Stimulated activated naive B cell treated with anti-CD40 and anti-IgM and Interleukin-4, amounts not matched to agents 10 μg/mL and 1 μg/mL and 100 μg/mL, for 72 hours (primary cell): ENCODE results near the gene FKBP15.
A peak's percentile ranks its signal among the peaks of the same experiment; 100 is the strongest.
"Not testable (repeated sequence)": the region's sequence is repeated elsewhere in the genome, so short reads cannot be mapped to it uniquely, and the experiment has no call there.

ENCODE experiments used
- ATAC-seq, 2 donors: fragments of 150-1000 bp; cut with Tn5 transposase; replicated peaks; 2 replicates each; pipeline ENCODE4 v1.10.0; 2021; ENCODE audit warnings: moderate library complexity in 1 of 2
- DNase-seq: peaks from one replicate; pipeline ENCODE4 v3.0.0; 2021
- H3K27ac Mint-ChIP-seq: one replicate; pipeline ENCODE4 v1.8.0; 2022; ENCODE audit warnings: mild to moderate bottlenecking, mixed read lengths
- H3K27me3 Mint-ChIP-seq, 2 donors: one replicate each; pipeline ENCODE4 v1.8.0; 2022; ENCODE audit warnings: mixed read lengths in 2 of 2
- H3K36me3 Mint-ChIP-seq, 2 donors: one replicate each; pipeline ENCODE4 v1.8.0; 2022; ENCODE audit warnings: mixed read lengths in 2 of 2, mild to moderate bottlenecking in 1 of 2
- H3K4me1 Mint-ChIP-seq, 2 donors: one replicate each; pipeline ENCODE4 v1.8.0; 2022; ENCODE audit warnings: mixed read lengths in 2 of 2, mild to moderate bottlenecking in 1 of 2
- H3K4me3 Mint-ChIP-seq, 2 donors: one replicate each; pipeline ENCODE4 v1.8.0; 2022; ENCODE audit warnings: mild to moderate bottlenecking in 2 of 2, mixed read lengths in 2 of 2, moderate library complexity in 1 of 2
- H3K9me3 Mint-ChIP-seq, 2 donors: one replicate each; pipeline ENCODE4 v1.8.0; 2022; ENCODE audit warnings: mixed read lengths in 2 of 2, mild to moderate bottlenecking in 1 of 2

FKBP15 gene

DNA sequence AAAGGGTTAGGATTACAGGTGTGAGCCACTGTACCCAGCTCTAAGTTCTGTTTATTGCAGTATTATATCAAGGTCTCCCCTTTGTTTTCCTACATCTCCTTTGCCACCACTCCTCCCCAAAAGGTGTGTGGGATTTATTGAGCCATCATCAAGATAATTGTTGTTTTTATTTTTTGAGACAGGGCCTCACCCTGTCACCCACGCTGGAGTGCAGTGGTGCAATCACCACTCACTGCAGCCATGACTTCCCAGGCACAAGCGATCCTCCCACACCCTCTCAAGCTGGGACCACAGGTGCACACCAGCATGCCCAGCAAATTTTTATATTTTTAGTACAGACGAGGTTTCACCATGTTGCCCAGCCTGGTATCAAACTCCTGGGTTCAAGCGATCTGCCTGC is 24.8 kb upstream of the FKBP15 start:
- ATAC-seq (no peak), DNase-seq (no peak)
- Mint-ChIP-seq H3K4me3 (no peak overlapping the region), H3K36me3 (peaks cover 4 to 6% of the 10 kb centered on the region in 2 donors), H3K9me3 (no peaks in the 10 kb centered on the region), H3K4me1 (peaks cover 7 to 21% of the 10 kb centered on the region in 2 donors), H3K27ac (peak overlapping the region; percentile 42), H3K27me3 (no peaks in the 10 kb centered on the region)

DNA sequence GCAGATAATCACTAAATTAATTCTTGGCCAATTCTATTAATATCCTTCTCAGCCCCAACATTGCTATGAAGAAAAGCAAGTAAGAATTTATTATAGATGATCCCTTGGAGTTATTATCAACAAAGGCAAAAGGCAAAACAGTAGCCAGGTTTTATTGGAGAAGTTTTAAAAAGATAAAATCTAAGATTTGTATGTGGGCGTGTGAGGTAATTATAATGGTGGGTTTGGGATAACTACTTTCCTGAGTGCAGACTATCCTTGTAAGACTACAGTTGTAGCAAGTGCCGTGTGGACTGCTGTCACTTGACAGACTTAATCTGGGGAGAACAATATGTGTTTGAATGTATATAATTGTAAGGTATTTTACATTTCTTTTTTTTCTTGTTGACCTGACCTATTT is 23.5 kb upstream of the FKBP15 start:
- H3K9me3 Mint-ChIP-seq, result no peaks in the 10 kb centered on the region
- no peaks in the 10 kb centered on the region for H3K27me3 Mint-ChIP-seq
- H3K4me1 Mint-ChIP-seq, result peaks cover 7 to 25% of the 10 kb centered on the region in 2 donors
- ATAC-seq (no peak), DNase-seq (no peak)
- H3K36me3 Mint-ChIP-seq, result peaks cover 8 to 10% of the 10 kb centered on the region in 2 donors
- H3K4me3 Mint-ChIP-seq, result no peak overlapping the region
- H3K27ac Mint-ChIP-seq, result no peak overlapping the region

DNA sequence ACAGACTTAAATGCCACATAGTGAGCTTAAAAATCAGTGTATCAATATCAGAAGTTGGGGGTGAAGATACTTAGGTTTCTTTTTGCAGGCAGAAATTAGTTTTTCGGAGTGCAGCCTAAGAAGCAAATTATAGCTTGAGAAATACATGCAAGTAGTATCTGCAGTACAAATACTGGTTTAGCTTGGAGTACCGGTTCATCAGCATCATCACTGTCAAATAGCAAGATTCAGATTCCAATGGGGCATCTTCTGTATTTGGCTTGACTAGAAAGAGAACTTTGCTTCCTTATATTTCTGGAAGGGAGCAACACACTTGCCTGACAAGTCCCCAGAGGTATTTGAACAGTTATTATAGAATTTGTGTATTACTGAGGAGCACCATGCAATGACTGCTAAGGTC is 20.1 kb upstream of the FKBP15 start:
- Mint-ChIP-seq H3K36me3 (peaks cover 3 to 4% of the 10 kb centered on the region in 2 donors), H3K27ac (no peak overlapping the region), H3K4me3 (no peak overlapping the region), H3K9me3 (no peaks in the 10 kb centered on the region), H3K4me1 (peaks cover 5 to 20% of the 10 kb centered on the region in 2 donors), H3K27me3 (no peaks in the 10 kb centered on the region)
- ATAC-seq, result no peak
- DNase-seq, result no peak

DNA sequence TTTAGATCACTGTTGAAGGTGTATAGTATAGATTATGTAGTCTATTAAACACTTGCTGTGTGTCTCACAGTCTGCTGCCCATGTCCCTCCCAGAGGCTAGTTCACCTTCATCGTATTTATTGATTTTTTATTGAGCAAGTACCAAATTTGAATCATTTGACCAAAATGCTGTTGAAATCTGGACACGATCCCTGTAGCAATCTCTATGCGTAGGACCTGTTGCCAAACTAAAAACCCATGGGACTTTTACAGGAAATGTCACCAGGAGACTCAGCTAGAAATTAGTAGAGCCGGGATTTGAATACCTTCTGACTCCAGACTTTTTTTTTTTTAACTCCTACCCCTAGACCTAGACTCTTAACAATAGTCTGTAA is 17.8 kb upstream of the FKBP15 start:
- Mint-ChIP-seq H3K36me3 (peaks cover 10 to 11% of the 10 kb centered on the region in 2 donors), H3K27ac (no peak overlapping the region), H3K4me3 (no peak overlapping the region), H3K9me3 (no peaks in the 10 kb centered on the region), H3K4me1 (peaks cover 8 to 26% of the 10 kb centered on the region in 2 donors), H3K27me3 (no peaks in the 10 kb centered on the region)
- no peak for ATAC-seq
- DNase-seq, result no peak

DNA sequence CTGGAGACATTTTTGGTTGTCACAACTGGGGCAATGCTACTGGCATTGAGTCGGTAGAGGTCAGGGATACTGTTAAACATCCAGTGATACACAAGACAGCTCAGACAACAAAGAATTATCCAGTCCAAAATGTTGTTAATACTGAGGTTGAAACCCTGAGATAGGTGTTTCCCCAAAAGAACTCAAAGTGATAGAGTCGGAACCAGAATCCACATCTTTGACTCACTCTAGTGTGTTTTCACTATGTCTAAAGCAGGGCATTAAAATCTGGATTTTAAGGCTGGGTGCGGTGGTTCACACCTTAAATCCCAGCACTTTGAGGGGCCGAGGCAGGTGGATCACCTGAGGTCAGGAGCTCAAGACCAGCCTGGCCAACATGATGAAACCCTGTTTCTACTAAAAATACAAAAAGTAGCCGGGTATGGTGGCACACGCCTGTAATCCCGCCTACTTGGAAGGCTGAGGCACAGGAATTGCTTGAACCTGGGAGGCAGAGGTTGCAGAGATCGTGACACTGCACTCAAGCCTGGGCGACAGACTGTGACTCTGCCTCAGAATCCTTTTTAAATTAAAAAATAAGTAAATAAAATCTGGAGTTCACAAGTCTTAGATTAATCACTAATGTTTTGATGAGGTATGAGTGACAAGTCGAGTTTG is 17.3 kb upstream of the FKBP15 start:
- Mint-ChIP-seq H3K9me3 (no peaks in the 10 kb centered on the region), H3K4me3 (no peak overlapping the region)
- no peak for ATAC-seq

DNA sequence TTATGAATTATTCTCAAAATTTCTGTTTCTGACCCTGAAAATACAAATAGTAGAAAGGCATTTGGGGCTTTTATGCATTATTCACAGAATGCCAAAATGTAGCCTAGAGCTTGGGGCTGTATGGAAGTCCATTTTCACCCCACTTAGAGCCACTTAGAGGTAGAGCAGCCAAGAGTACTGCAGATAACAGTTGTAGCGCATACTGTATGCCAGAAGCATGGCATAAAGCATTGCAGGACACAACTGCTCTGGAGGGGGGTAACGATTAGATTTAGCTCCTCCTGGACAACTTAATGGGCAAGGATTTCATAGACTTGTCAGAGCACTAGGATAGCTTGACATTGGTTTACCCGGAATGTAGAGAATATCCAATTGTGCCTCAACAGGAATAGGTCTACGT is 15.9 kb upstream of the FKBP15 start:
- Mint-ChIP-seq H3K27ac (no peak overlapping the region), H3K4me3 (no peak overlapping the region), H3K9me3 (no peaks in the 10 kb centered on the region), H3K27me3 (no peaks in the 10 kb centered on the region), H3K4me1 (peaks cover 10 to 29% of the 10 kb centered on the region in 2 donors), H3K36me3 (peaks cover 10 to 11% of the 10 kb centered on the region in 2 donors)
- DNase-seq, result no peak
- ATAC-seq, result no peak

More for the DNA sequence above, 17.3 kb upstream of the FKBP15 start:
- Mint-ChIP-seq H3K27ac (no peak overlapping the region), H3K36me3 (peaks cover 10 to 11% of the 10 kb centered on the region in 2 donors), H3K4me1 (peaks cover 8 to 28% of the 10 kb centered on the region in 2 donors), H3K27me3 (no peaks in the 10 kb centered on the region)
- DNase-seq, result no peak

DNA sequence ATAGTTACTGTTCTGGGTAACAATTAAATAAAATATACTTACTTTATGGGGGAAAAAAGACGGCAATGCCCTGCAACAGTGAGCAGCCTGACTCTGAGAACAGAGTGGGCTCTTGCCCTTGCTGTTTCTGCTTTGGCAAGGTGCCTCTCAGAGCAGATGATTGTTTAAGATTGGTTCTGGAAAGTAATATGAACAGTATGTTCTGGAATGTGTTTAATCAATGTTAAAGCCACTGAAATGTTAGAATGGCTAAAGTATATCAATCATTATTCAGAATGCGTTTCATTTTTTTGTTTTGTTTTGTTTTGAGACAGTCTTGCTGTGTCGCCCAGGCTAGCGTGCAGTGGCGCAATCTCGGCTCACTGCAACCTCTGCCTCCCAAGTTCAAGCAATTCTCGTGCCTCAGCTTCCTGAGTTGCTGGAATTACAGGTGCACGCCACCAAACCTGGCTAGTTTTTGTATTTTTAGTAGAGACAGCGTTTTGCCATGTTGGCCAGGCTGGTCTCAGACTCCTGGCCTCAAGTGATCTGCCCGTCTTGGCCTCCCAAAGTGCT is 14.7 kb upstream of the FKBP15 start:
- not testable (repeated sequence) for DNase-seq, ATAC-seq, H3K27me3 Mint-ChIP-seq, H3K4me3 Mint-ChIP-seq, H3K9me3 Mint-ChIP-seq, H3K27ac Mint-ChIP-seq
- peaks cover 10 to 28% of the 10 kb centered on the region in 2 donors for H3K4me1 Mint-ChIP-seq
- H3K36me3 Mint-ChIP-seq, result peaks cover 14 to 18% of the 10 kb centered on the region in 2 donors

DNA sequence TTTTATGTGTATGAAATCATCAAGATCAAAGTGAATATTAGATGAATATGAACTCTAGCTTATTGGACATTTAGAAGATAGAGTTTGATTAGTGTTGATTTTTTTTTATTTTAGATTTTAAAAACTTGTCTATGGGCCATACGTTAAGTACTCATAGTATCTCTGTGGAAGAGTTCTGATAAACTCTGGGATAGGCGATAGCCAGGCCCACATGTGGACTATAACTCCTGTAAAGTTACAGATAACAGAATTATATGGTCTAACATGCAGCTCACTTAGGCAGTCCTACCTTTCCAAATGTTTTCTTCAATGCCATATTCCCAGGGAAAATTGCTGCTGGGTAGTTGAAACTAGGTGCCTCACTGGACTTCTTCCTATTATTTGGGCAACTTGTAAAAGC is 10.6 kb upstream of the FKBP15 start:
- H3K9me3 Mint-ChIP-seq, result no peaks in the 10 kb centered on the region
- no peak for ATAC-seq
- no peak for DNase-seq
- no peaks in the 10 kb centered on the region for H3K27me3 Mint-ChIP-seq
- H3K36me3 Mint-ChIP-seq, result peaks cover 13 to 19% of the 10 kb centered on the region in 2 donors
- peaks cover 10 to 27% of the 10 kb centered on the region in 2 donors for H3K4me1 Mint-ChIP-seq
- no peak overlapping the region for H3K27ac Mint-ChIP-seq
- H3K4me3 Mint-ChIP-seq, result no peak overlapping the region

DNA sequence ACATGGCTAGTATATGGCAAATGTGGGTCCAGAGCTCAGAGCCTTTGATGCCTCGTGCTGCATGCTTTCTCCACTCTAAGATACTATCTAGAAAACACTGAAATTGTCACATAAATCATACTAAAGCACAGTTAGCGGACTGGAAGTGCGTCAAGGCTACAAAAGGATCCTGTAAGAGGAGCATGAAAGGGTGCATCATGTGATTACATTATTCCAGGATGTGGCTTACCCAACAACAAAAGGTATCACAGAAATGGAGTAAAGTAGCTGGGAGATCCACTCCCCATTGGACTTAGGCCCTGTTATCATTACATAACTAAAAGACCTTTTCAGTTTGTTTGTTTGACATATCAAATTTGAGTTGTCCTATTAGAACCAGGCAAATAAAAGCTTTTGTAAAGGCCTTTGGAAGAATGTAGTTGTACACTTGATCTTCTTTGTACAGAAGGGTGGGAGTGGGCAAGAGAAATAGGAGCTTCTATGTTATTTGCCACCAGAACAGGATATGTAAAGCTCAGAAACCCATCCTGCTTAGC is 7.1 kb upstream of the FKBP15 start:
- H3K9me3 Mint-ChIP-seq, result no peaks in the 10 kb centered on the region
- ATAC-seq (no peak), DNase-seq (no peak)
- H3K36me3 Mint-ChIP-seq, result peaks cover 14 to 18% of the 10 kb centered on the region in 2 donors
- no peak overlapping the region for H3K4me3 Mint-ChIP-seq
- H3K4me1 Mint-ChIP-seq, result peaks cover 6 to 22% of the 10 kb centered on the region in 2 donors
- no peak overlapping the region for H3K27ac Mint-ChIP-seq
- no peaks in the 10 kb centered on the region for H3K27me3 Mint-ChIP-seq

DNA sequence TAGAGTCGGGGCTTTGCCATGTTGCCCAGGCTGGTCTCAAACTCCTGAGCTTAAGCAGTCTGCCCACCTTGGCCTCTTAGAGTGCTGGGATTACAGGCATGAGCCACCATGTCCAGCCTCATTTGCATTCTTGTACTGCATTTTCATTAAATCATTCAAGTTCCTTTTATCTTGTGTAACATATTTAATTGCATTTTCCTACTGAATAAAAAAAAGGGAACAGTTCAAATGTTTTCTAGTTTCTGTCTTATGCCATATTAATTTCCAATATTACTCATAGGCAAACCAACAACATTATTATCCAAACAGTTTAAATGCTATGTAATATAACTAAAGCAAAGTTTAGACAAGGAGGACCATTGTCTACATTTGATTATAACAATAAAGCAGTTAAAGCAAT is 6.4 kb upstream of the FKBP15 start:
- ATAC-seq, result no peak
- Mint-ChIP-seq H3K9me3 (no peaks in the 10 kb centered on the region), H3K4me1 (peaks cover 4 to 22% of the 10 kb centered on the region in 2 donors), H3K36me3 (peaks cover 14 to 18% of the 10 kb centered on the region in 2 donors), H3K27me3 (no peaks in the 10 kb centered on the region), H3K27ac (no peak overlapping the region), H3K4me3 (no peak overlapping the region)
- no peak for DNase-seq

DNA sequence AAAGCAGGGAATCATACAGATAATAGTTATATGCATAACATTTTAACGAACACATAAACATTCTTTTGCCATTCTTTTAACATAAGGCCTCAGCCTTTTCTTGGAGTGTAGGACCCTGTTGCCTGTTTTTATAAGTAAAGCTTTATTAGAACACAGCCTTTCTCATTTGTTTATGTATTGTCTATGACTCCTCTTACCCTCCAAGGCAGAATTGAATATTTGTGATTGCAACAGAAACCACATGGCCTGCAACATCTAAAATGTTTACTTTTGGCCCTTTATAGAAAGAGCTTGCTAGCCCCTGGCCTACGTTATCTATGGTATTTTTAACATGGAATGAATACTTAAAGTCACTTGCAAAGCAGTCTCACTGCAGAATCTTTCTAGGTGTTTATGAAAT is 2.9 kb upstream of the FKBP15 start:
- peaks cover 9 to 10% of the 10 kb centered on the region in 2 donors for H3K36me3 Mint-ChIP-seq
- DNase-seq (no peak), ATAC-seq (no peak)
- H3K4me1 Mint-ChIP-seq, result peaks cover 14 to 36% of the 10 kb centered on the region in 2 donors
- no peaks in the 10 kb centered on the region for H3K27me3 Mint-ChIP-seq
- H3K27ac Mint-ChIP-seq, result no peak overlapping the region
- no peaks in the 10 kb centered on the region for H3K9me3 Mint-ChIP-seq
- no peak overlapping the region for H3K4me3 Mint-ChIP-seq

DNA sequence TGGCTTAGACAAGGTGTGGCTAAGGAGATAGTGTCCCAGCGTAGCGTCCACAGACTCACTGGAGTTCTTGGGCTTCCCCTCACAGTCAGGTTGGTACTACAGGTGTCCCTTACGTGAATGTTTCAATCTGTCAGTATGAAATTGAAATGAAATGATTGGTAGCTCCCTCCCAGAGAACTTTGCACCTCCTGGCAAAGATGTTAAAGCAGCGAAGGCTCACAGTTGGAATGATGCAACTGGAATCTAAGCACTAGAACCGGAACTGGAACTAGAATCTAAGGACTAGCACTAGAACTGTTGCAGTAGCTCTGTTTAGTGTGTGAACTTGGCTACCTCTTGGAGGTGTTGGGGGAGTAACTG is 1.4 kb upstream of the FKBP15 start:
- H3K27ac Mint-ChIP-seq, result no peak overlapping the region
- H3K4me1 Mint-ChIP-seq, result peaks cover 14 to 43% of the 10 kb centered on the region in 2 donors
- H3K27me3 Mint-ChIP-seq, result no peaks in the 10 kb centered on the region
- peak overlapping the region; percentile 96 to 97 for H3K4me3 Mint-ChIP-seq
- no peak for ATAC-seq
- H3K36me3 Mint-ChIP-seq, result peaks cover 7% of the 10 kb centered on the region in 2 donors
- no peak for DNase-seq
- H3K9me3 Mint-ChIP-seq, result no peaks in the 10 kb centered on the region

DNA sequence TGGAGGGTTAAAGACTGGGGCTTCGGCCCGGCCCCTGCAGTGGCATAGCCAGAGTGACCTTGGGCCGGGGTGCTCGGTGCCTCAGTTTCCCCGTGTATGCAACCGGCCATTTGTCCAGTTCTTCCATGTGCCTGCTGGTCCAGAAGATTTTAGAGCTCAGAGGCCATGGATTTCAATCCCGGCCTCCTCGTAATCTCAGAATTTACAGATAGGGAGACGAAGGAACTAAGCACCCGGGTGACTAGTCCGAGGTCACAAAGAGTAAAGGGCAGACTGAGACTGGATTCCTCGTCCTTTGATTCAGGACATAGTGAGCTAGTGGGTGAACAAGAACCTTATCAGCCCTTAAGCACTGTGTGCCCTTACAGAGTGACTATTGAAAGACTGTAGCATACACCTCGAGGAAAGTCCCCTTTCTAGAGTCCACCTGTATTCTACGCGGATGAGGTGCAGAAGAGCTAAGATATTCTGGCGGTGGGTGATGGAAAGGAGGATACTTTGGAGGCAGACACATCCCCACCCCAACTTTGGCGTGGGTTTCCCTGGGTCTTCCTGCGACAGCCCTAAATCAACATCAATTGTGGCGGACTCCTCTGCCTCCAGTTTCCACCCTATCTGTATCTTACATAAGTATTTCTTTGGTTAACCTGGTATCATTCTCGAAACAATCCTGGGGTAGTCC is 864 bp upstream of the FKBP15 start:
- H3K4me1 Mint-ChIP-seq, result peaks cover 14 to 43% of the 10 kb centered on the region in 2 donors
- ATAC-seq (no peak), DNase-seq (no peak)
- H3K27me3 Mint-ChIP-seq, result no peaks in the 10 kb centered on the region
- H3K9me3 Mint-ChIP-seq, result no peaks in the 10 kb centered on the region
- peak overlapping the region; percentile 96 to 97 for H3K4me3 Mint-ChIP-seq
- H3K27ac Mint-ChIP-seq, result peak overlapping the region; percentile 88
- peaks cover 7% of the 10 kb centered on the region in 2 donors for H3K36me3 Mint-ChIP-seq

DNA sequence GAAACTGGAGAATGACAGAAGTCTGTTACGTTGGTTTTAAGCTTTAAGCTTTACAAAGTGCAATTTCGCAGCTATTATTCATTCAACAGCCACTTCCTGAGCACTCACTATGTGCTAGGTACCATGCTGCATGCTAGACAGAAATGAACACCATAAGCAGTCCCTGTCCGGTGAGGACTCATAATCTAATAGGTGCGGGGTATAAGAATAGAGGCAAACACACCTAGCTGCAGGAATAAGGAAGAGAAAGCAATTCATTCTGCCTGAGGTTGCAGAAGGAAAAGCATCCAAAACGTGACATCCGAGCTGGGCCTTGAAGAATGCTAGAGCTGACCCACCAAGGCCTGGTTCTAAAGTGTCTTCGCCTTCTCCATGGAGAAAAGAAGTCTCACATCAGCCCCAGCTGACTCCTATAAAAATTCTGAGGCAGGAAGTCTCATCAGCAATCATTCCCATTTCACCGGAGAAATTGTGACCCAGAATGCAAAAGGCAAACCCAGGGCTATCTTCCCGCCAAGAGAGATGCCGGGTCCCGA is 542 bp downstream of the FKBP15 start:
- Mint-ChIP-seq H3K27me3 (no peaks in the 10 kb centered on the region), H3K36me3 (peaks cover 7 to 10% of the 10 kb centered on the region in 2 donors), H3K4me1 (peaks cover 14 to 39% of the 10 kb centered on the region in 2 donors), H3K4me3 (peak overlapping the region; percentile 96 to 97), H3K27ac (peak overlapping the region; percentile 88), H3K9me3 (no peaks in the 10 kb centered on the region)
- peak in 1 of 2 donors; percentile 15 for ATAC-seq
- no peak for DNase-seq
